ENCODE data around the gene NADSYN1. TPM values are rescaled to one million over a fixed set of nuclear protein-coding genes. Genes with fewer than 3 reads are reported as not detected.
A peak's percentile ranks its signal among the peaks of the same experiment; 100 is the strongest.

NADSYN1 gene
- total RNA-seq, 1 experiment from 2014 or later, result 34.9 TPM

DNA sequence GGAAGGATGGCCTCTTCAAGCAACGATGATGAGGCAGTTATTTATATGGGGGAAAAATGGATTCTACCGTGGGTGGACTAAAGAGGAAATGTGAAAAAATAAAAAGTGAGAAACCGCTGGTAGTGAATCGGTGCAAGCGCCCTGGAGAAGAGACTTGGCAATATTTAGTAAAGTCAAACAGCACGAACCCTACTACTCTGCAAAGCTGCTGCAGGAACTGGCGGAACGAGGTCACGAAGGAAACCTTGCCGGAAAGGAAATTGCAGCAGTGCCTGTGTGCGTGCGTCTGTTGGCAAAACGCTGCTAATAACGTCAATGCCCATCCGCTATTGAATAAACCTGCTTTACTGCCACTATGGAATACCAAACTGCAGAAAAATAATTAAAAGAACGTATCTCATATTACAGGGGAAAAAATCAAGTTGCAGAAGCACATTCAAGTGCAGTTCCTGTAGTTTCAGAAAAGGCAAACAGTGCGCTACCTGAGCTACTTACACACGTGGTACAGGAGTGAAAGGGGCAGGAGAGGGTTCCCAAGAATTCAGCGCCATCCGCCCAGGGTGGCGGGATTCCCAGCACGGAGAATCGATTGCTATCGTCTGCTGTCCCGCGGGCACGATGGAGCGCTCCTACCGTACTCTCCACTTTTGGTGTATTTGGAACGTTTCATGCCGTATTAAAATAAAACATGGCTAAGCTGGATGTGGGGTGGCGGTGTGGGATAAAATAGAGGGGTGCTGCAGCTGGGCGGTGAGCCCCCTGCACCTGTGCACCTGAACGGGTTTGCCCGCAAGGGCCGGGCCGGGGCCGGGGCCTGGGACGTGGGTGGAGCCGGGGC lies 585 bp upstream of the NADSYN1 start:
- Histone ChIP-seq H3K27me3 (ENCODE audit: control insufficient read depth, insufficient read depth, low read length) (no peaks in the 10 kb centered on the region), H3K4me3 (ENCODE audit: insufficient read depth, low read depth, low read length) (peak overlapping the region; percentile 51), H3K36me3 (replicated peaks; ENCODE audit: control insufficient read depth, insufficient read depth, low read length) (peaks cover 8% of the 10 kb centered on the region)
- peak; percentile 16 for DNase-seq

DNA sequence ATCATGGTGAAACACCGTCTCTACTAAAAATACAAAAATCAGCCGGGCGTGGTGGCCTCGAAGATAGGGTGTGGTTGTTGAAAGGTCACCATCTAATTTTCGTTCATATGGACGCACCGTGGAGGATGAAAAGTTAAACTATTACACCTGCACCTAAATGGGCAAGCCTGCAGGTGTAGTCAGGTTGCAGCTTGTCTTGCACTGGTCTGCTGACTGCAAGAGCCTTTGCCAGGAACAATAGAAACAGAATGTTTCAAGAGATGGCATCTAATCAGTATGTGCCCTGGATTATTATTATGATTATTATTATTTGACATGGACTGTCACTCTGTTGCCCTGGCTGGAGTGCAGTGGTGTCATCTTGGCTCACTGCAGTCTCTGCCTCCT lies 908 bp downstream of the NADSYN1 start:
- Histone ChIP-seq H3K4me3 (ENCODE audit: insufficient read depth, low read depth, low read length) (peak overlapping the region; percentile 73; the same call in 1 of the 2 replicates), H3K36me3 (replicated peaks; ENCODE audit: control insufficient read depth, insufficient read depth, low read length) (peaks cover 14% of the 10 kb centered on the region), H3K27me3 (ENCODE audit: control insufficient read depth, insufficient read depth, low read length) (no peaks in the 10 kb centered on the region)
- no peak for DNase-seq

DNA sequence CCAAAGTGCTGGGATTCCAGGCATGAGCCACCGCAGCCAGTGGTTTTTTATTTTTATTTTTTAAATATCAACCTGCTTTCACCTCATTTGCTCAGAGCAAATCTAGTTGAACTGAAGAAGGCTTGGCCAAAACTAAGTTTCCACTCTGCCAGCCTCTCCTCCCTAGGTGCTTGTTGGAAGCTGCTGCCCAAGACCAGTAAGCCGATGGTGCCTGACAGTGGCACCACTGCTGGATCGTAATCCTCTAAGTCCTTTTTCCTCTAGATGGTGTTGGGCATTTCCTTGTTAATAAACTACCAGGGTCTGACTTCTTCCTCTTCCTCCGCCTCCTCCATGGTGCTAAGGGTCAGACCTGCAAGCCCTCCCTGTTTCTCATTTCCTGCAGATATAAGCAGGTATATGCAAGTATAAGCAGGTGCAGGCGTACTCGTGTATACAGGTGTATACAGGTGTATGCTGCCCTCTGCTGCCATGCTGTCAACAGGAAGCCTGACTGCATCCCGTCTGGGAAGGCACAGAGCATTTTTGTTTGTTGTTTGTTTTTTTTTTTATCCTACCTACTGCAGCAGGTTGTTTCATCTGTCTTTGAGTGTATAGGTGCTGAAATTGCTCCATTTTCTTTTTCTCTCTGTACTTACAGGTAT lies 1.6 kb downstream of the NADSYN1 start:
- peaks cover 15% of the 10 kb centered on the region for H3K36me3 ChIP-seq (replicated peaks; ENCODE audit: control insufficient read depth, insufficient read depth, low read length)
- H3K27me3 ChIP-seq (ENCODE audit: control insufficient read depth, insufficient read depth, low read length), result no peaks in the 10 kb centered on the region
- no peak for DNase-seq
- H3K4me3 ChIP-seq (ENCODE audit: insufficient read depth, low read depth, low read length), result no peak overlapping the region

DNA sequence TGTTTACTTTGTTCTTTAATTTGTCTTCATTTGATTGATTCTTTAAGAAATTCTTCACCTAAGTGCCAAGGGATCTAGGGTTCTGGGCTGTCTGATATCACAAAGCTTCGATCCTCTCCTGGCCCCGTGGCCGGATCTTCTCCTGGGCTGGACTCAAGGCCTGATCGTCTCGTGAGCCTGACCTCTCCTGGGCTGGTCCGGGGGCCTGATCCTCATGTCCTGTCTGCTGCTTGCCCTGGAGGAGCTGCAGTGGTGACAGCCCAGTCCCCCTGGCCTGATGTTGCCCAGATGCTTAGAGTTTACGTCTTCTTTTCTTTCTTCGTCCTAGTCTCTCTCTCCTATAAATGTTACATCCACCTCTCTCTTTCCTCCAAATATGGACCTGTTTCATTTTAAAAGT lies 3.3 kb downstream of the NADSYN1 start:
- H3K4me3 ChIP-seq (ENCODE audit: insufficient read depth, low read depth, low read length), result no peak overlapping the region
- H3K27me3 ChIP-seq (ENCODE audit: control insufficient read depth, insufficient read depth, low read length), result no peaks in the 10 kb centered on the region
- DNase-seq, result no peak
- H3K36me3 ChIP-seq (replicated peaks; ENCODE audit: control insufficient read depth, insufficient read depth, low read length), result peaks cover 15% of the 10 kb centered on the region

DNA sequence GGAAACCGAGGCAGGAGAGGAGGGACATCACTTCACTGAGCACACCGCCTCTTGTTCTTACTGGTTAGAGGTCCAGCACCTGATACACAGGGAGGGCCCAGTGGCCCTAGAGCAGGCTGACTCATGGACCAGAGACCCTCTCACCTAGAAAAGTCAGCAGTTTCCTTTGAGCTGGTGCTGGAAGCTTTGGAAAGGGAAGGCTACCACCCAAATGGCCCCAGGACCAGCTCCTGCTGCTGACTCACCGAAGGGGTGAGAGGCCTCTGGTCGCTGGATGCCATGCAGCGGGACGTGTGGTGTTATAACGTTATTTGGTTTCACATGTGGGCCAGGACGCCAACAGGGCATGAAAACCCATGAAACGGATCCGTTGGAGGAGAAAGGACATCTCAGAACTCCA lies 3.8 kb downstream of the NADSYN1 start:
- H3K4me3 ChIP-seq (ENCODE audit: insufficient read depth, low read depth, low read length), result no peak overlapping the region
- no peaks in the 10 kb centered on the region for H3K27me3 ChIP-seq (ENCODE audit: control insufficient read depth, insufficient read depth, low read length)
- peaks cover 15% of the 10 kb centered on the region for H3K36me3 ChIP-seq (replicated peaks; ENCODE audit: control insufficient read depth, insufficient read depth, low read length)
- DNase-seq, result no peak

DNA sequence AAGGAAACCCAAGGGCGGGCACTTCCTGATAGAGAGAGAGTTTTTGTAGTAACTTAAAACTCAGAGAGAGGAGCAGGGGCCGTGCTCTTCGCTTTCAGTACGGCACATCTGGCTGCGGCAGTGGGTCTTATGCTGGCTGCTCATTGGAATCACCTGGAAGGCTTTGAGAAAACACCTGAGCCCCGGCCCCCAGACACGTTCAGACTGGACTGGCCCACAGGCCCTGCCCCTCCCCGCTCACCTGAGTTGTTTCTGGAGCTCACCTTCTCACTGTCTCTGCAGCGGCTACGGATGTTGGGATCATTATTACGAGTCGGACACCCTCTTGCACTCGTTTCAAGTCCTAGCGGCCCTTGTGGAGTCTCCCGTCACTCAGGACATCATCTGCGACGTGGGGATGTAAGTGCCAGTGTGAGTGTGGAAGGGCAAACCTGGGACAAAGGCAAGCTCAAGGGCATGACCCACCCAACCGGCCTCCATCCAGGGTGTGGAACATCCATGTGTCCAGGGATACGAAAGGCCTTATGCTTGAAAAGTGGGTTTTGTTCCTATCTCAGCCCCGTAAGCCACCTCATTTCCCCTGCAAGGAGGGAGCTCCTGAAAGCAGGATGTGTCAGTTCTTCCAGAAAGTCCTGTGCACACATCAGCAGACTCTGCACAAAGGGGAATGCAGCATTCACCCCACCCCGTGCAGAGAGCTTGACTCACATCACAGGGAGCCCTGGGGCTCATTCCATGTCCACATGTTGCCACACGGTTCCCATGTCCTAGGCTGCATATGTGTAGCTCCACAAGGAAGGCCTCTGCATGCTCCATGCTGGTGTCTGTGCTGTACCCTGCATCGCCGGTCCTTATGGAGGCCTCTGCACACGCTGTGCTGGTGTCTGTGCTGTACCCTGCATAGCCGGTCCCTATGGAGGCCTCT lies 5.4 kb downstream of the NADSYN1 start:
- Histone ChIP-seq H3K36me3 (replicated peaks; ENCODE audit: control insufficient read depth, insufficient read depth, low read length) (peaks cover 15% of the 10 kb centered on the region), H3K4me3 (ENCODE audit: insufficient read depth, low read depth, low read length) (no peak overlapping the region), H3K27me3 (ENCODE audit: control insufficient read depth, insufficient read depth, low read length) (no peaks in the 10 kb centered on the region)
- no peak for DNase-seq

DNA sequence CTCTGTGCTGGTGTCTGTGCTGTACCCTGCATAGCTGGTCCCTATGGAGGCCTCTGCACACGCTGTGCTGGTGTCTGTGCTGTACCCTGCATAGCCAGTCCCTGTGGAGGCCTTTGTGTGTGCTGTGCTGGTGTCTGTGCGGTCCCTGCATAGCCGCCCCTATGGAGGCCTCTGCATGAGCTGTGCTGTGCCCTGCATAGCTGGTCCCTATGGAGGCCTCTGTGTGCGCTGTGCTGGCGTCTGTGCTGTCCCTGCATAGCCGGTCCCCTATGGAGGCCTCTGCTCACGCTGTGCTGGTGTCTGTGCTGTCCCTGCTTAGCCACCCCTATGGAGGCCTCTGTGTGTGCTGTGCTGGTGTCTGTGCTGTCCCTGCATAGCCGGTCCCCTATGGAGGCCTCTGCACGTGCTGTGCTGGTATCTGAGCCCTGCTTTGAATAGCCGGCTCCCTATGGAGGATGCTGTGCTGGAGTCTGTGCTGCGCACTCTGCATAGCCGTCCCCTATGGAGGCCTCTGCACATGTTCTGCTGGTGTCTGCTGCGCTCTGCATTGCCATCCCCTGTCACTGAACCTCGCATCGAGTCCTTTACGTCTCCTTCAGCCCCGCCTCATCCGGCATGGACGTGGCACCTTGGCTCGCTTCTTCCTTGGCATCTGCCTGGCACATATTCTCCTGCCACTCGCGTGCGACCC lies 6.2 kb downstream of the NADSYN1 start:
- H3K4me3 ChIP-seq (ENCODE audit: insufficient read depth, low read depth, low read length), result no peak overlapping the region
- no peaks in the 10 kb centered on the region for H3K27me3 ChIP-seq (ENCODE audit: control insufficient read depth, insufficient read depth, low read length)
- no peak for DNase-seq
- peaks cover 15% of the 10 kb centered on the region for H3K36me3 ChIP-seq (replicated peaks; ENCODE audit: control insufficient read depth, insufficient read depth, low read length)

DNA sequence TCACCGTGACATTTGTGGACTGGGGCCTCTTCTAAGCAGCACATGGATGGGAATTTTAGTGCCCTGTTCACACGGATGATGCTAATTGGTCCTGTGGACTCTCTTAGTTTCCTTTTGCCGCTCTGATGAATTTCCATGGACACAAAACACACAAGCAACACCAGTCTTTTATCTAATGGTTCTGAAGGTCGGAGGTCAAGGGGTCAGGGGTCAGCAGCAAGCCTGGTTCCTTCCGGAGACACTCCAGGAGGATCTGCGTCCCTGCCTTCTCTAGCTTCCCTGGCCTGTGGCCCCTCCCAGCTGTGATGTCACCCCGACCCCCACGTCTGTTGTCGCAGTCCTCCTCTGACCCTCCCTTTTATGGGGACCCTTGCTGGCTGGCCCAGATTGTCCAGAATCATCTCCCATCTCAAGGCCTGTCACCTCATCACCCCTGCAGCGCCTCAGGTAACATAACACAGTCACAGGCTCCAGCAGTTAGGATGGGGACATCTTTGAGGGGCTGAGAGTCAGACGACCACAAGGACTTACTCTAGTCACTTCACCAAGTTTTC lies 6.8 kb downstream of the NADSYN1 start:
- no peaks in the 10 kb centered on the region for H3K27me3 ChIP-seq (ENCODE audit: control insufficient read depth, insufficient read depth, low read length)
- H3K4me3 ChIP-seq (ENCODE audit: insufficient read depth, low read depth, low read length), result no peak overlapping the region
- no peak for DNase-seq
- H3K36me3 ChIP-seq (replicated peaks; ENCODE audit: control insufficient read depth, insufficient read depth, low read length), result peaks cover 15% of the 10 kb centered on the region

DNA sequence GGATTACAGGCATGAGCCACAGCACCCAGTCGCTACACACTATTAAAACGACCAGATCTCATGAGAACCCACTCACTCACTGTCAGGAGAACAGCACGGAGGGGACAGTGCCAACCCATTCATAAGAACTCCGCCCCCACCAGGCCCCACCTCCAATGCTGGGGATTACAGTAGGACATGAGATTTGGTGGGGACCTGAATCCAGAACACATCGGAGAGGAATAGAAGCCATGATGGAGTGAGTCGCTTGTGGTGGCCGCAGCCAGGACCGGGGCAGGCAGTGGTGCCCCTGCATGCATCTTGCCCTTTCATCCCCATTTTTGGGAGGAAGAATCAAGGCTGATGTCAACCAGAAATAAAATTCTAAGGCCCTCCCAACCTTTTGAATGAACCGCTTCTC lies 8.7 kb downstream of the NADSYN1 start:
- no peaks in the 10 kb centered on the region for H3K27me3 ChIP-seq (ENCODE audit: control insufficient read depth, insufficient read depth, low read length)
- H3K4me3 ChIP-seq (ENCODE audit: insufficient read depth, low read depth, low read length), result no peak overlapping the region
- peaks cover 9% of the 10 kb centered on the region for H3K36me3 ChIP-seq (replicated peaks; ENCODE audit: control insufficient read depth, insufficient read depth, low read length)
- DNase-seq, result no peak

DNA sequence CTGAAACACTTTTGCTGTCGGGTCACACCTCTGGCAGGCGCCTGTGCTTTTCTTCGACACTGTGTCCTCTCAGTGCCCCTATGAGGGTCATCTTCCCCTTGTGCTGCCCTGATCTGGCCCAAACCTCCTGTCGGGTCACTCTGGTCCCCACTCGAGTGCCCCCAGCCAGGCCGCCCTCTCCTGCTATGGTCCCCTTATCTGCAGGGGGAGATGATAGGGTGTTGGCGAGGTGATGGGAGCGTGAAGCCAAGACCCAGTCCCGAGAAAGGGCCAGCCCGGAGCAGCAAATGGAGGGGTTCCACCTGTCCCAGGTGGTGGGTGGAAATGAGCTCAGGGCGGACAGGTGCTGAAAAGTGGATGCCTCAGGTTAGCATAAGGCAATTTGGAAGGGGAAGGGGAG lies 9.7 kb downstream of the NADSYN1 start:
- no peak overlapping the region for H3K4me3 ChIP-seq (ENCODE audit: insufficient read depth, low read depth, low read length)
- peaks cover 7% of the 10 kb centered on the region for H3K36me3 ChIP-seq (replicated peaks; ENCODE audit: control insufficient read depth, insufficient read depth, low read length)

DNA sequence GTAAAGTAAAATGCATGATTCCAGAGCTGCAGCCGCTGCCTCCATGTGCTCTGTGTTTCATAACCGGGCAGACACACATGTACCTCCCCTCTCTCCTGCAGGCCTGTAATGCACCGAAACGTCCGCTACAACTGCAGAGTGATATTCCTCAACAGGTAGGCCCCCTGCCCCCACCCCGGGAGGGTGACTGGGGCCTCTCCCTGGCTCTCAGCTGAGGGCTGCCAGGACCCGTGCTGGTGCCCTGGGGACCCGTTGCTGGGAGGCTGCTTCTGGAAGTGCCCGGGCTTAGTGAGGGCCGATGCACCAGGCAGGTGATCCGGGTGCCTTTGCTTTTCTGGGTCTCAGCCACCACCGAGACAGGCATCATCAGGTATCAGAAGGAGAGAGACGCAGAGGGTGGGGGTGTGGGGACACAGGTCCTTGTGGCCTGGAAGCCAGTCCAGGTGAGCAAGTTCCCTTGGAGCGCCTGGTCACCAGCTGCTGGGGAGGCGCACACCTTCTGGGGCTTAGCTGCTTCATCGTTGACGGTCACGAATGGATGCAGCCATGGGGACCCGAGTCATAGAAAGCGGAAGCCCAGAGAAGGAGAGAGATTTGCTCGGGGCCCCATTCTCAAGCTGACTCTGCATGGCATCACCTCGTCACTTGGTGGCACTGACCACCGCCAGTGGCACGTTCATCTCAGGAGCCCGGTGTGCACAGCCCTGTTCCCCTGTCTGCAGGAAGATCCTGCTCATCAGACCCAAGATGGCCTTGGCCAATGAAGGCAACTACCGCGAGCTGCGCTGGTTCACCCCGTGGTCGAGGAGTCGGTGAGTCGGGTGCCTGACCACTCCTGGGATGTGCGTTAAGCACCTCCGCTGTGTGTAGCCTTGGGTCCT lies 10.6 kb downstream of the NADSYN1 start:
- Histone ChIP-seq H3K36me3 (replicated peaks; ENCODE audit: control insufficient read depth, insufficient read depth, low read length) (peaks cover 3% of the 10 kb centered on the region), H3K27me3 (ENCODE audit: control insufficient read depth, insufficient read depth, low read length) (no peaks in the 10 kb centered on the region), H3K4me3 (ENCODE audit: insufficient read depth, low read depth, low read length) (no peak overlapping the region)
- no peak for DNase-seq

More for the DNA sequence above, 9.7 kb downstream of the NADSYN1 start:
- DNase-seq, result no peak
- H3K27me3 ChIP-seq (ENCODE audit: control insufficient read depth, insufficient read depth, low read length), result no peaks in the 10 kb centered on the region

DNA sequence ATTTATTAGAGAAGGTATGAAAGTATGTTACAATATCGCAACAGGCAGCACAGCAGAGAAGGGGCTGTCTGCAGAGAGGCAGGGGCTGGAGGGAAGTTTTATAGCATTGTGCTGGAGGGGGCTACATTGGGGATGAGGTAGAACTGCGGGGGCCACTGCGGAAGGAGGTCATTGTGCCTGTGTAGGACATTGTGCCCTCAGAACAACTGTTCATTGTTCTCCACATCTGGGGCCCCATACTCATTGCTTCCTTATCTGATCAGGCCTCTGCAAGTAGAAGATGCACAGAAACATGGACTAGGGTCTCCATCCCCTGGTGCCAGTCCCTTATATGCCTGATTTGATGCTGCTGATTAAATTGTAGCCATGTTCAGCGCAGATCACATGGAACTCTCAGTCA lies 12.1 kb downstream of the NADSYN1 start:
- no peaks in the 10 kb centered on the region for H3K27me3 ChIP-seq (ENCODE audit: control insufficient read depth, insufficient read depth, low read length)
- no peak overlapping the region for H3K4me3 ChIP-seq (ENCODE audit: insufficient read depth, low read depth, low read length)

DNA sequence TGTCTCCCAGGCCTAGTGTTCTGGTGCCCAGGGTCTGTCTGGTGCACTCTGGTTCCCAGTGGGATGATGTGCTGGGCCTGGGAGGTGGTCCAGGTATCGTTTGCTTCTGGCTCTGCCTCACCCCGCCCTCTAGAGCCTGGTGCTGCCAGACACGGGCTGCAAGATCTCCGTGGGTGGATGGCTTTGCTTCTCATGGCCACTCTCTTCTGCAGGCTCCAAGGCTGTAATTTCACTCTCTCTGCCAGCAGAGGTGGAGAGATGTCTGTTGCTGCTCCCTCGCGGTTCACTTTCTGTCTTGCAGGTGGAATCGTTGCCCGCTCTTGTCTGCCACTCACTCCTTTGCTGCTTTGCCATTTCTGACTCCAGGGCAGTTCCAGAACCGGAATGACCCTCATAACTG lies 13.4 kb downstream of the NADSYN1 start:
- Histone ChIP-seq H3K36me3 (replicated peaks; ENCODE audit: control insufficient read depth, insufficient read depth, low read length) (no peaks in the 10 kb centered on the region), H3K4me3 (ENCODE audit: insufficient read depth, low read depth, low read length) (no peak overlapping the region), H3K27me3 (ENCODE audit: control insufficient read depth, insufficient read depth, low read length) (no peaks in the 10 kb centered on the region)
- DNase-seq, result no peak

More for the DNA sequence above, 12.1 kb downstream of the NADSYN1 start:
- DNase-seq, result no peak
- no peaks in the 10 kb centered on the region for H3K36me3 ChIP-seq (replicated peaks; ENCODE audit: control insufficient read depth, insufficient read depth, low read length)

Measured in H7 (cell line).